Right lobe of liver (tissue), 6 donors: ENCODE measurements around the gene NFYC. TPM values are rescaled to one million over a fixed set of nuclear protein-coding genes. Genes with fewer than 3 reads are reported as not detected.

Source experiments
- ATAC-seq, 4 donors: fragments of 200-7000 bp; cut with Tn5 transposase; one replicate each; pipeline ENCODE4 v1.9.1; 2020; ENCODE audit warnings: mild to moderate bottlenecking in 4 of 4, moderate library complexity in 4 of 4
- DNase-seq, 3 donors: peaks; one replicate each; pipeline ENCODE4 v3.0.0-alpha.2; 2020
- H3K27ac ChIP-seq, 3 donors: fragments of 200-600 bp; one replicate each; pipeline ENCODE4 v1.8.0; 2022
- H3K27me3 ChIP-seq, 2 donors: fragments of 200-600 bp; one replicate each; pipeline ENCODE4 v1.8.0; 2022
- H3K36me3 ChIP-seq, 4 donors: fragments of 200-600 bp; sonication (generic) in 1 of 4; one replicate each; pipeline versions ENCODE4 v1.5.1 to v1.8.0; 2017 to 2022; ENCODE audit warnings: control low read depth in 1 of 4
- H3K4me1 ChIP-seq, 4 donors: fragments of 200-600 bp; sonication (generic) in 1 of 4; one replicate each; pipeline versions ENCODE4 v1.5.1 to v1.8.0; 2017 to 2022; ENCODE audit warnings: control low read depth in 1 of 4
- H3K4me3 ChIP-seq, 3 donors: fragments of 200-600 bp; one replicate each; pipeline ENCODE4 v1.8.0; 2022
- H3K9me3 ChIP-seq, 4 donors: fragments of 200-600 bp; sonication (generic) in 1 of 4; one replicate each; pipeline versions ENCODE4 v1.5.1 to v1.8.0; 2017 to 2022; ENCODE audit warnings: control low read depth in 1 of 4
- POLR2A ChIP-seq: fragments of 450-650 bp; IDR thresholded peaks from one replicate; pipeline ENCODE4 v1.6.1; 2017; ENCODE audit warnings: antibody characterized with exemption, mild to moderate bottlenecking
- WGBS: methylation state at CpG from one replicate; pipeline ENCODE4 v1.1.6; 2018; ENCODE audit warnings: low coverage, low lambda C conversion rate; ENCODE audit not compliant: insufficient coverage; ENCODE audit errors: missing lambda C conversion rate; 5-methylcytosine and 5-hydroxymethylcytosine counted together
- intact Hi-C, 2 donors: fragments of 100-400 bp; cut with DNase I; formaldehyde crosslinking; loops; one replicate each; pipeline versions ENCODE4 v1.11.2 to v1.14.1; 2022
- total RNA-seq, 6 experiments: library from RNA; depleted of rRNA in 2 of 6; stranded (reverse); fragments of >200 nt in 2 of 6; fragmentation: NEBNext Ultra II Directional in 3 of 6; extraction: Animal tissue kit (Norgen Biotek cat#: 25700) in 3 of 6; gene quantifications; one replicate each; pipeline versions ENCODE4 v1.1.0 to v1.2.4, GENCODE V29; 2016 to 2023
- TF ChIP-seq, protein P1 (sequence below), 4 donors: fragments of 200-600 bp in 3 of 4; fragments of 450-650 bp in 1 of 4; IDR thresholded peaks; one replicate each; pipeline versions ENCODE4 v1.5.1 to v1.8.0; 2016 to 2022; ENCODE audit warnings: antibody characterized with exemption in 4 of 4, mild to moderate bottlenecking in 2 of 4
- donor health status: DM: no; HTN: yes; CAD: no.
- donor health status: DM: no; HTN: no; CAD: no.
- donor health status: DM: no; HTN: no; CAD: no.
- donor health status: DM: no; HTN: yes; CAD: no.
- donor health status: DM: no; HTN: yes; CAD: no.

Gene NFYC
- total RNA-seq, 6 experiments from 2014 or later, result 21.9 to 36.1 (median 28.1) TPM

DNA sequence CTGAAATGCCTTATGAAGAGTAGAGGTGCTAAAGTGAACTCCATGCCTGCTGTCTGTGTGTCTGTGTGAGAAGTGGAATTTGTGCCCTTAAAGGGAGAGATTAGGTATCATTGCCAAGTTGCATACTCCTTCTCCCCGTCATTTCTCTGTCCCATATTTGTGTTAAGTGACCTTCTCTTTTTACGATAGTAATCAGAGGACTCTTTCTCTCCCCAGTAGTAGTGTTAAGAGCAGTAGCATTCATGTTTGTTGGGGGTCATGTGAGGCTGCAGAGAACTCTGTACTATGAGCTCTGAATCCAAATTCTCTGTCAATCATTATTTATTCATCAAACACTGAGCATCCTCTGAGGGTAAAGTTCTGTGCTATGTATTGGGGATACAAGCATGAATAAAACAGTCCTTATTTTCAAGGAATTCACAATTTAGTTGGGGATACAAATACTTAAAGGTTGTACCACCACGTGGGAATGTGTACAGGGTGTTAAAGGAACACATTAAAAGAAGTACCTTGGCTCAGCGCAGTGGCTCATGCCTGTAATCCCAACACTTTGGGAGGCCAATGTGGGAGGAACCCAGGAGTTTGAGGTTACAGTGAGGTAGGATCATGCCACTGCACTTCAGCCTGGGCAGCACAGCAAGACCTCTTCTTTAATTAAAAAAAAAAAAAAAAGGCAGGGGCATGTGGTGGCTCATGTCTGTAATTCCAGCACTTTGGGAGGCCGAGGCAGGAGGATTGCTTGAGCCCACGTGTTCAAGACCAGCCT, 67.3 kb downstream of the NFYC start:
- DNase-seq (peak in 1 of 3 donors; percentile 65), ATAC-seq (peak; percentile 74 to 85 (median 80))
- H3K9me3 ChIP-seq, result no peaks in the 10 kb centered on the region
- peaks cover 0 to 75% (median 26%) of the 10 kb centered on the region in 4 donors for H3K4me1 ChIP-seq
- H3K36me3 ChIP-seq, result peaks cover 4 to 69% (median 12%) of the 10 kb centered on the region in 4 donors
- peak overlapping the region; percentile 20 to 92 (median 66) for H3K27ac ChIP-seq
- H3K4me3 ChIP-seq, result no peak overlapping the region
- no peaks in the 10 kb centered on the region for H3K27me3 ChIP-seq
- intact Hi-C loops, result no loop called here
- 46% methylated on average over 5 of the region's 6 CpGs for WGBS
- TF ChIP-seq, protein P1, sequence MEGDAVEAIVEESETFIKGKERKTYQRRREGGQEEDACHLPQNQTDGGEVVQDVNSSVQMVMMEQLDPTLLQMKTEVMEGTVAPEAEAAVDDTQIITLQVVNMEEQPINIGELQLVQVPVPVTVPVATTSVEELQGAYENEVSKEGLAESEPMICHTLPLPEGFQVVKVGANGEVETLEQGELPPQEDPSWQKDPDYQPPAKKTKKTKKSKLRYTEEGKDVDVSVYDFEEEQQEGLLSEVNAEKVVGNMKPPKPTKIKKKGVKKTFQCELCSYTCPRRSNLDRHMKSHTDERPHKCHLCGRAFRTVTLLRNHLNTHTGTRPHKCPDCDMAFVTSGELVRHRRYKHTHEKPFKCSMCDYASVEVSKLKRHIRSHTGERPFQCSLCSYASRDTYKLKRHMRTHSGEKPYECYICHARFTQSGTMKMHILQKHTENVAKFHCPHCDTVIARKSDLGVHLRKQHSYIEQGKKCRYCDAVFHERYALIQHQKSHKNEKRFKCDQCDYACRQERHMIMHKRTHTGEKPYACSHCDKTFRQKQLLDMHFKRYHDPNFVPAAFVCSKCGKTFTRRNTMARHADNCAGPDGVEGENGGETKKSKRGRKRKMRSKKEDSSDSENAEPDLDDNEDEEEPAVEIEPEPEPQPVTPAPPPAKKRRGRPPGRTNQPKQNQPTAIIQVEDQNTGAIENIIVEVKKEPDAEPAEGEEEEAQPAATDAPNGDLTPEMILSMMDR (IDR thresholded peaks at IDR 0.05), result no peak
- TF ChIP-seq POLR2A, result no peak

- intact Hi-C loops, result loop anchor here in 1 of 2 donors (10.0 kb wide), 1 partner anchor 156 kb away; no protein-coding TSS in a partner anchor
- DNase-seq (no peak), ATAC-seq (no peak)
- H3K4me3 ChIP-seq, result no peak overlapping the region
- 67% methylated on average over 4 of the region's 4 CpGs for WGBS
- H3K4me1 ChIP-seq, result peaks cover 0 to 56% (median 22%) of the 10 kb centered on the region in 4 donors
- H3K27me3 ChIP-seq, result no peaks in the 10 kb centered on the region
- TF ChIP-seq, protein P1 (IDR thresholded peaks at IDR 0.05), result no peak
- TF ChIP-seq POLR2A, result no peak
- H3K9me3 ChIP-seq, result no peaks in the 10 kb centered on the region
- H3K36me3 ChIP-seq, result peaks cover 0 to 80% (median 23%) of the 10 kb centered on the region in 4 donors
- H3K27ac ChIP-seq, result no peak overlapping the region
These were observed 69.5 kb downstream of the NFYC start for GRCh38 chr1:40760984-40761383.

GRCh38 chr1:40762144-40762923, 70.8 kb downstream of the NFYC start:
- no peak overlapping the region for H3K4me3 ChIP-seq
- no peaks in the 10 kb centered on the region for H3K27me3 ChIP-seq
- no peak overlapping the region for H3K27ac ChIP-seq
- ATAC-seq (no peak), DNase-seq (no peak)
- TF ChIP-seq, protein P1 (IDR thresholded peaks at IDR 0.05), result no peak
- TF ChIP-seq POLR2A, result no peak
- H3K9me3 ChIP-seq, result no peaks in the 10 kb centered on the region
- peaks cover 0 to 82% (median 27%) of the 10 kb centered on the region in 4 donors for H3K36me3 ChIP-seq
- peaks cover 0 to 43% (median 15%) of the 10 kb centered on the region in 4 donors for H3K4me1 ChIP-seq
- intact Hi-C loops, result loop anchor here in 1 of 2 donors (10.0 kb wide), 1 partner anchor 158 kb away; no protein-coding TSS in a partner anchor
- WGBS, result 74% methylated on average over 7 of the region's 7 CpGs

DNA sequence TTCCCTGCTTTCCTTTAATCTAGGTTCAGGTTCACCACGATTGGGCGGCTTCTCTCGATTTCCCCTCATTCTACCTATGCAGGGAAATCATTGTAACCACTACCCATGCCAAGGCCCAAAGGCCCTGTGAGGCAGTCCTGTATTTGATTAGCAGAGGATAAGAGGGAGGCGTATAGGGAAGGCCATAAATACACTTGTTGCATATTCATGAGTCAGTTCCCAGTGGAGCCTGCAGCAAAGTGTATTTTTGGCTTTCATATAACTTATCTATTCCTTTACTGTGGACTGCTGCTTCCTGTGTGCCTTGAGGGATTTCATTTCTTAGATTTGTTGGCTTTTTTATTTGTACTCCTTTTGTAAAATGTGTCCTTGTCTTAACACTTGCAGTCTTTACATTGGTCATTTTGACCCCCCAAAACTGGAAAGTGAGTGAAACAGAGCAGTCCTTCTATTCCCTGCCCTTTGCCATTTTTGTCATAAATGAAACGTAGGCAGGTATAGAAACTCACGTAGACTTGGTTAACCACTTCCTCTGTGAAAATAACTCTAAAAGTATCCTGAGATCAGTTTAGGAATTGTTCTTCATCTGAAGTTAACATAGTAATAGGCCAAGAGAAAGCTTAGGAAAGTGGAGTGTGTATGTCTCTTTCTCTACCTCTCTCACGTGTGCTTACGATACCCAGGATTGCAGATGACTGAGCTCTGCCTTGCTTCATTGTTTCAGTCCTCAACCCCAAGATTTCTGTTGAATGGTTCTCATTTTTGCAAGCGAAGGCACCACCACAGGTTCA, 72.4 kb downstream of the NFYC start:
- WGBS, result 74% methylated on average over 9 of the region's 9 CpGs
- ATAC-seq (no peak), DNase-seq (no peak)
- no peaks in the 10 kb centered on the region for H3K9me3 ChIP-seq
- H3K4me1 ChIP-seq, result peaks cover 0 to 28% (median 9%) of the 10 kb centered on the region in 4 donors
- no peak overlapping the region for H3K27ac ChIP-seq
- TF ChIP-seq POLR2A, result no peak
- peaks cover 0 to 86% (median 30%) of the 10 kb centered on the region in 4 donors for H3K36me3 ChIP-seq
- intact Hi-C loops, result loop anchor here in 1 of 2 donors (10.0 kb wide), 1 partner anchor 159 kb away; no protein-coding TSS in a partner anchor
- no peak overlapping the region for H3K4me3 ChIP-seq
- no peaks in the 10 kb centered on the region for H3K27me3 ChIP-seq
